Activated CD4-positive, alpha-beta T cell treated with anti-CD3 and anti-CD28 coated beads, Interleukin-2, amount 50 U/mL, for 1 hour (primary cell): ENCODE results near the gene KDM2B.

Experiments used
- DNase-seq: peaks from one replicate; pipeline ENCODE4 v3.0.0-alpha.2; 2020

KDM2B gene

DNA sequence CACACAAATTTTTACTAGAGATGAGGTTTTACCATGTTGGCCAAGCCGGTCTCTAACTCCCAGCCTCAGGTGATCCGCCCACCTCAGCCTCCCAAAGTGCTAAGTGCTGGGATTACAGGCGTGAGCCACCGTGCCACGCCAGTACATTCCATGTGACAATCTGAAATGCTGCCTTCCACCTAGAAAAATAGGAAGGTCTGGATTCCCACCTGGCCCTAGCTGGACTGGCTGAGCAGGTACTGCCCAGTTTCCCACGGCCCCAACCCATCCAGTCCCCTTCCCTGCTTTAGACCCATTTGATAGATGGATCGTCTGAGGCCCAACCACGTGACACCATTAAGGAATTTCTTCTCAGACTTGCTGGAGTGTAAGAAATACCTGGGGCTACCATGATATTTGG, 55.4 kb downstream of the KDM2B start:
- no peak for DNase-seq

DNA sequence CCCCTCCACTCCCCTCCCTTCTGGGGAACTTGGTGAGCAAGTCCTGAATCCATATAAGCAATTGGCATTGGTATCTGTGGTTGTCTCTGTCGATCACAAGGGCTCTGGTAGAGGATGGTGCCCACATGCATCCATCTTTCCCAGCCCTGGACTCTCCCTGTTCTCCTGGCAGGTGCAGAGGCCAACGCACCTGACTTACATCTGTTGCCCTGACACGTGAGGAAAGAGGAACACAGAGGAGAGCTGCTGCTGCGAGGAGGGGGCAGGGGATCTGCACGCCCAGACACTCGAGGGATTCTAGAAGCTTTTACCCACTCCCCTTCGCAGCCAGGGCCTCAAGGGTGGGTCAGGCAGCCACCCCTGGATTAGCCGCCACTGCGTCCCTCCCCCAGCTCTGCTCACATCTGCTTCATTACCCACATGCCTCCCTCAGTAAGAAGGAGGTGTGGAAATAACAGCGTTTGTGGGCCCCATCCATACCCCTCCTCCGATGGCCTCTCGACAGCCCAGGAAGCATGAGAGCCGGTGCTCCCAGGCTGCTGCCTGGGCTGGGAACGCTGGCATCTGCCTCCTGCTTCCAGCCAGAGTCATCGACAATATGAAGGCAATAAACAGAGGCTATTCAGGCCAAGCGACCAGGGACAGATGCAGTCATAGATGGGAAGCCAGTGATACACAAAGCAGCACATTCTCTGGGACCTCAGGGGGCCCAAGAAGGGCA, 56.5 kb downstream of the KDM2B start:
- DNase-seq: no peak

DNA sequence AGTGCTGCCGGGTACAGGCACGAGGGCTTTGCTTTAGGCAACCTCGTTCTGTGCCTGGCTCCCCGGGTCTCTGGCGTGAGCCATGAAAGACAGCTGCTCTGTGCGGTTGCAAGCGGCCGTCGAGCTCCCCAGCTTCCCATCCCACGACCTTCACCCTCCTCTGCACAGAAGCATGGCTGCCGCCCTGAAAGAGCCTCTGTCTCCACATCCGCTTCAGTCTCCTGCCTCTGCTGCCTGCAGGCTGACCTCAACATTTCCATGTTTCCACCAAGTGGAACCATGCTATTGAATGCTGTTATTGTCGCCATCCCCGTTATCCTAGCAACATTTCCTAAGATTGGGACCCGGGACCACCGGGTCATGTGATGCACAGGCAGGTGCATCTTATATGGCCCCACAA, 57.1 kb downstream of the KDM2B start:
- DNase-seq: no peak

DNA sequence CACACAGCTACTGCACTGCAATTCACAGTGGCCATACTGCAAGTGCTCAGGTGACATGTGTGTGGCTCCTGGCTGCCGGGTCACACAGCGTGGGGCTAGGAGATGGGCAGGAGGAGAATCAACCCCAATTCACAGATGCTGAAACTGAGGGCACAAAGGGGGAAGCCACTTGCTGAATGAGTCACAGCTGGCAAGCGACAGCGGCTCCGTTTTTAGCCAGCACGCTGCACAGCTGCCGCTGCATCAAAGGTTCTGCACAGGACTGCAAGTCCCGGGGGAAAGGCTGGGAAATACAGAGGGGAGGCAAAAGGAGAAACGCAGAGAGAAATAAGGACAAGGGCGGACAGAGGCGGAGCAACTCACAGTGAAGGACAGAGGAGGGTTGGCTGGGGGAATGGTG, 57.9 kb downstream of the KDM2B start:
- DNase-seq: no peak

DNA sequence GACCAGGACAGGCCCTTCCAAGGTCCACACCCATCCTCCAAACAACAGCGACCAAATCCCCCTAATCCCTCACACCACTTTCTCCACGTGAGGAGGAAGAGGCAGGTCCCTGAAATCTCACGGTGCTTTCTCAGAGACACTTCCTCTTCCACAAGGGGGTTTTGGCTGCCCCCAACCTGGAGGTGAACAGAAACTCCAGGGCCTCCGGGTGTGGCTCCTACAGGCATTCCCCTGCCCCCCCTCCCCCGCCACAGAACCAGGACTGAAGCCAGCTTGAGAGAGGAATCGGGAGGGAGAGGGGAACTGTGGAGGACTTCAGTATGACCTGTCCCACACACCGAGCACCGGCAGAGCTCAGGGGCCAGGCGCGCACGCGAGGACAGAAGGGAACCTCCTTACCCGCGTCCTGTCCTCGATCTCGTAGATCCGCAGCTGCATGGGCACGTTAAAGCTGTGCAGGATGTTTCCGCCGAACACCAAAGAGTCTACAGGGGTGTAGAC, 60.2 kb downstream of the KDM2B start:
- DNase-seq: no peak

DNA sequence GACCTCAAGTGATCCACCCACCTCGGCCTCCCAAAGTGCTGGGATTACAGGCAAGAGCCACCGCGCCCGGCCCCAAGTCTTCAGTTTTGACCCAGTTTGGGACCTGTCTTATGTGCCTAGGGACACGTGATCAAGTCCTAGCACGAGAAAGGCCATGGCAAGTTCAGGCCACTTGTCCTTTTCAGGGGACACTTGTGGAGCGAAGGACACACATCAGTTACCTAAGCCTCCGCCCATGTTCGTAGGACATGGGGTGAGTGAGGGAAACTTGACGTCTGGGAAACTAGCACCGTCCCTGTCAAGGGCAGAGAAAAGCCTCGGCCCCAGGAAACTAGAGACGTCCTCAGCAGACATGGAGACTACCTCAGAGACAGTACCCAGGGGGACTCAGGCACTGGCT, 60.7 kb downstream of the KDM2B start:
- DNase-seq: no peak

DNA sequence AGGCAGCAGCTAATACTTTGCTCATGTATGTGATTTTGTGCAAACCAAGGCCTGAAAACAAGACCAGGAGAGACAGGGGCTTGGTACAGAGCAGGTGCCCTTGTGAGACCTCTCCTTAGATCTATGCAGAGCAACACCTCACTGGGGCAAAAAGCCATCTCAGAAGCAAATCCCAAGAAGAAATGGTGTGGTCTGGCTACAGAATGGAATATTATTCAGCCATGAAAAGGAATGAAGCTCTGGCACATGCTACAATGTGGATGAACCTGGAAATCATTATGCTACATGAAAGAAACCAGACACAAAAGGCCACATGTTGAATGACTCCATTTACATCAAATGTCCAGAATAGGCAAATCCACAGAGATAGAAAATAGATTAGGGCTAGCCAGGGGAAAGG, 61.6 kb downstream of the KDM2B start:
- no peak for DNase-seq

DNA sequence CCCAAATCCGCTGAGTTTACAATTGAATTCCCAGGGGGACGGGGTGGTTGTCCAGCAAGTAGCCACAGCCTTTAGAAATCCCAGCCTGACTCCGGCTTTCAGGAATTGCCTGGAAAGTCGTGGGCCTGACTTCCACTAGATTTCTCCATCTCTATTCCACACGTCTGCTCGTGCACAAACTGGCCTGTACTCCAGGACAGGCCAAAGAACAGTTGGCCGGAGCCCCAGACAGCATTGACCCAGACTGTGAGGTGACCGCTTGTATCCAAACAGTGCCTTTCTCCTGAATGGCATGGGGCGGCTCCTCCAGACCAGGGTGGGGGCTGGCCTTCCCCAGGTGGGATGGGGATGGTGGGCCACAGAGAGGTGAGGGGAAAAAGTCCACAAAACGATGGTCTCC, 62.2 kb downstream of the KDM2B start:
- DNase-seq: no peak

DNA sequence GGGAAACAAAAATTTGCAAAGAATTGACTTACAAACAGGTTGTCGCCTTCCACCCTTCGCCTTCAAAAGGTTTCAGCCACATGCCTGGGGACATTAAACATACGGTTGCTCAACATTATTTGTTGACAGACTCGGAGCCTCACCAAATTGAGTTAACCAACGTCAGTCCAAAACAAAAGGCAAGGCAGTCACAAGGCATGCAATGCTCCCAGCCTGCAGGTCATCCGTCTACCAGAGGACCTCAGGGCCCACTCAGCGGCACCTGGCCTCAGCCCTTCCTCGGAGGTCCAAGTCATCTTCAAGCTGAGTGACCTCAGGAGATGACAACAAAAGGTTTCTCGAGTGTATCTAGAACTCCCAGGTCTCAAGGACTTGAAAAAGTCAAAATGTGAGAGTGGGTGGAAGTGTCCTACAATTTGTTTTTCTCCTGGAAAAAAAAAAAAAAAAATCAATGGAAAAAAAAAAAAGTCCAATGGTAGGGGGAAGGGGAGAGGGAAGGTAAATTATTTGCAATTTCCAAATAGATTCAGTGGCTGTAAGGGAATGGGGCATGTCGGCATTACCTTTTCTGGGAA, 64.3 kb downstream of the KDM2B start:
- no peak for DNase-seq

DNA sequence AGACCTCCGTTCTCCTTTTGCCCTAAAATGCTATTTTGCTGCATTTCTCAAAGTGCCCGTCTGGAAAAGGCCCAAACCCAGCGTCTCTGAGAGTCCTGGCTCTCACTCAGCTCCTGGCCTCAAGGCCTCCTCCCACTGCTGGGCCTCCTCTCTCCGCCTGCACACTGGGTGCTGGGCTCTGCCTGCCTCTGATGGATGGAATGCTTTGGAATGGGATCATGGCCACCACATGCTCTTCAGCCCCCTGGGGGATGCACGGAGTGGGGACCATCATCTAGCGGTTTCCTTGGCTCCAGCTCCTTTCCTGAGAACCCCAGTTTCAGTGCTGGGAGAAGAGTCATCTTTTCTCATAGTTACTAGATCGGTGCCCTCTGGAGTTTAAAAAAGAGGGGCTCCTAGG, 65.2 kb downstream of the KDM2B start:
- no peak for DNase-seq

DNA sequence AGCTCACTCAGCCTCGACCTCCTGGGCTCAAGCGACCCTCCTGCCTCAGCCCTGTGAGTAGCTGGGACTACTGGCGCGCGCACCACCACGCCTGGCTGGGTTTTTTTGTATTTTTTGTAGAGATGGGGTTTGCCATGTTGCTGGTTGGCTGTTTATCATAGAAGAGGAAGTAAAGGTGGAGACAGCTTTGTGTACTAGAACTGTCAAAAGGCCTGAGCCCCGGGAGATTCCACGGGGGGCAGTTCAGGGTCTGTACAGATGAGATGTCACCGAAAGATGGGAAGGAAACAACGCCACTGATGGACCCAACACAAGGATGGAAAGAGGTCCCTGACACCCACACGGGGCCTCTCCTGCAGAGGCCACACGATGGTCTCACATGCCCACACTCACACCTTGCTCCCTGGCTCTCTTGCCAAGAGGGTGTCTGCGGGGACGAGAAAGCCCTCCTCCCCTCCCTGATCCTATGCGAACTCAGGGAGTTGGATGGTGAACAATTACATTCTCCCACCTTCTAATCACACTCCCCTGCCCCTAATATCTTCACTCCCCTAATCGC, 66.6 kb downstream of the KDM2B start:
- DNase-seq: no peak

DNA sequence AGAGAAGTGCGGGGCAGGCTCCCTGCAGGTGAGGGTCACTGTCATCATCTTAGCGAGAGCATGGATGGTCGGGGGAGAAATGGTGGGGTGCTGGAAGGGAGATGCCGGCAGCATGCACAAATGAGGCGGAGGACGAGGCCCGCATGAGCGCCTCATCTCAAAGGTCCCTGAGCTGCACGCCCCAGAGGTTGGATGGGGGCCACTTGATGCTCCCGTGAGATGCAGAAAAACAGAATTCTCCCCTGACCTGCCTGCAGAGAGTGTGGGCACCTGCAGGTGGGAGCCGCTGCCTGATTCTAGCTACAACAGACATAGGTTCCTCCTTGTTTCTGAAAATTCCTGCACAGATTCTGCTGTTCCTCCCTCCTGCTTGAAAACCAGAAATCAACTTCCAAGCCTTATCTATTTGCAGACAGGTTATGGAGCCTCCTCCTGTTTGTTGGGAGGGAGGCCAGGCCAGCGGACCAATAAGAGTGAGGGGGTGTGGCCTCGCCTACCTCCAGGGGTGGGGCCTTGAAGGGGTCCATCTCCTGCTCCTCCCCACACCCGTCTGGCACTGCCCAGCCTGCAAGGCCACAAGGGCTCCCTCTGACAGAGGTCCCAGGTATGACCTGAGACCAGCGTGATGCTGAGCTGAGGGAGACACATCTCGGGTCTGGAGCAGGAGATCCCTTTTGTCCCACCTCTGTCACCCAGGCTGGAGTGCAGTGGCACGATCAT, 67.2 kb downstream of the KDM2B start:
- DNase-seq: no peak

DNA sequence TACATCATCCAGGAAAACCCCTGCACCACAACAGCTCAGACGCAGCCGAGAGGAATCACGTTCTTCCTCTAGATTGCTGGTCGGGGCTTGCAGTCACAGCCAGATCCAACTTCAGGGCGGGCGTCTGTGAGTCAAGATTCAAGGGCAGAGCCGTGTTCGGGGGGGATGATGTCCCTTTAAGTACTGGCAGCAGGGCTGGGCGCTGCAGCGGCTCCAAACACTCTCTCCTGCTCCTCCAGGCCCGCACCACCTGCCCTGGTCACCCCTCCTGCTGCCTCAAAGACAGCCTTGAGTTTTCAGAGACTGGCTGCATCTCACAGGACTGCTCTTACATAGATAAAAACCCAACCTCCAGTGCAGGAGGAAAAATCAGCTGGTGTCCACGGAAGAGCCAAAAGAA, 68.3 kb downstream of the KDM2B start:
- DNase-seq: no peak

DNA sequence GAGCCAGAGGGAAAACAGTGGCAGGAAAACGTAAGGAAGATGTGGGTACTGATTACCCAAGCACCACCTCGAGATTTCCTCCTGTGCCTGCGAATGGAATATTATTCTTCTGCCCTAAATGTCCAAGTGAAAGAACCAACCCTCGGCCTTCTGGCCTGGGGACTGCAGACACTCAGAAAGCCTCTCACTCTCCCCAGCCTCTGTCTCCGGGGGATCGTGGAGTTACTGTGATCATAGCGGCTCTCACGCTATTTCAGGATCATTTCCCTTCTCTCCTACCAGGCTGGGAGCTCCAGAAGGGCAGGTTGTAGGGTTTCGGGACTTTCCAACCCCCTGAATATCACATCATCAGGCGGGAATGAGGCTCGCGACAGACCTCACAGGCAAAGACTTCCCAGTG, 68.9 kb downstream of the KDM2B start:
- no peak for DNase-seq

DNA sequence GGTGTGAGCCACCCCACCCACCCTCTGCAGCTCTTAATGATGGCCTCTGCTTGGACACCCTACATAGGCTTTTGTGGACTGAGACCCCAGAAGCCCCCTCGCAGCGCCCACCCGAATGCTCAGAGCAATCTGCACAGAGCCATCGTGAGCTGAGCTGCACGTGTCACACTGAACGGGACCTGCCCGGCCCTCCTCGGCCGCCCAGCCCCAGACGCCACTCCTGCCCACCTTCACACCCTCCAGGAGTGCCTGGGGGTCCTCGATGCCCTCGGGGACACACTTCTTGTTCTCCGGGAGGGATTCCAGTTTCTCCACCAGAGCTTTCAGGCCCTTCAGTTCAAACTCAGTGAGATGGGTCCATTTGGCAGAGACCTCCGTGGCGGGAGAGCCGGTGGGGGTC, 71.5 kb downstream of the KDM2B start:
- DNase-seq: no peak

DNA sequence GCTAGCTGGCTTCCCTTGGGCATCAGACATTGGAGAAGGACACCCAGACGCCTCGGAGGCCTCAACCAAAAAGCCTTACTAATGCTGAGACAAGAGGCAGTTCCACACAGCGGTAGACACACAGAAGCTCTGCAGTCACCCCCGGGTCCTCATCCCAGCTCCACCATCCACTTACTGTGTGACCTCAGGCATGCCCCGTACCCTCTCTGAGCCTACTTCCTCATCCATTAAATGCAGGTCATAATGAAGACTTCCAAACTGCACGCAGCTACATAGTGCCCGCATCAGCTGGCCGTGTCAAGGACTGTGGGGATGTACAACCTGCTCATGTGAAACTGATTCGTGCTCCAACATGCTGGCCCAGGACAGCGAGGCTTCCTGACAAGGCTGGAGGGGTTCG, 72.3 kb downstream of the KDM2B start:
- DNase-seq: no peak

DNA sequence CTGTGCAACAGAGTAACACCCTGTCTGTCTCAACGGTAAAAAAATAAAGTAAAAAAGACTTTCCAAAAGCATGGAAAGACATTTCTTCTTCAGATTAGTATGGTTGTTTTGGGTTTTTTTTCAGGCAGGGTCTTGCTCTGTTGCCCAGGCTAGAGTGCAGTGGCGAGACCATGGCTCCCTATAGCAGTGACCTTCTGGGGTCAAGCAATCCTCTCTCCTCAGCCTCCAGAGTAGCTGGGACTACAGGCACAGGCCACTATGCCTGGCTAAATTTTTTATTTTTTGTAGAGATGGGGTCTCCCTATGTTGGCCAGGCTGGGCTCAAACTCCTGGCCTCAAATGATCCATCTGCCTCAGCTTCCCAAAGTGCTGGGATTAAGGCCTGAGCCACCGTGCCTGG, 72.8 kb downstream of the KDM2B start:
- no peak for DNase-seq

DNA sequence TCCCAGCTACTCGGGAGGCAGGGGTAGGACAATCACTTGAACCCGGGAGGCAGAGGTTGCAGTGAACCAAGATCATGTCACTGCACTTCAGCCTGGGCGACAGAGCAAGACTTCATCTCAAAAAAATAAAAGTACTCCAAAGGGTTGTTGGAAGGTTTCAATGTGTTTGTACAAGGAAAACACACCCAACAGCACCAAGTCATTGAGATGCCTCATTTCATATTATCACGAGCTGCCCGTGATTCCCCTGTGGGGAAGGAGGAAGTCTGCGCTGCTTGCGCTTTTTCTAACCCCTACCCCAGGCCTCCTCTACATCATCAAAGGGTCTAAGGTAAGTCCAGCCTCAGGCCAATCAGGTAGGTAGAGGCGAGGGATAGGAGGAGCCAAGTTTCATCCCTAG, 73.6 kb downstream of the KDM2B start:
- no peak for DNase-seq

DNA sequence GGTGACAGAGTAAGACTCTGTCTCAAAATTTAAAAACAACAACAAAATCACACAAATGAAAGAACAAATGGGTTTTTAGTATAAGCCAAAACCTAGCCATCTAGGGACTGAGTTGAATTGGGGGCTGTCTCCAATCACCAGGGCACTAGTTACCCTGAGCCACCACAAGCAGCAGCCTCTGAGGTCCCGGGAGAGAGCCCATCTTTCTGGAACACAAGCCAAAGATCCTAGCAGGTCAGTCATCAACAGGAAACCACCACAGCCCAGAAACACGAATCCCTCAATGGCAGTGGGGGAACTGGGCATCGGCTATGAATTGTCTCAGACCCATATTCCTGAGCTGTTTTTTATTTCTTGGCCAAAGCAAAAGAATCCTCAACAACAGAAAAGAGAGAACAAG, 75.3 kb downstream of the KDM2B start:
- no peak for DNase-seq

DNA sequence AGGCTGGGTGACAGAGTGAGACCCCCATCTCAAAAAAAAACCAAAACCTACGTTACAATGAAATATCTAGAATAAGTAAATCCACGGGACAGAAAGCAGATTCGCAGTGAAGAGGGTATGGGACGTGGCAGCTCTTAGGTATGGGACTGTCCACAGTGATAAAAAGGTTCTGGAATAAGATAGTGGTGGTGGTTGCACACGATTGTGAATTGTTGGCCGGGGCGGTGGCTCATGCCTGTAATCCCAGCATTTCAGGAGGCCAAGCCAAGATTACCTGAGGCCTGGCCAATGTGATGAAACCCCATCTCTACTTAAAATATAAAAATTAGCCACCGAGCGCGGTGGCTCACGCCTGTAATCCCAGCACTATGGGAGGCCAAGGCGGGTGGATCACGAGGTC, 76.3 kb downstream of the KDM2B start:
- DNase-seq: no peak

DNA sequence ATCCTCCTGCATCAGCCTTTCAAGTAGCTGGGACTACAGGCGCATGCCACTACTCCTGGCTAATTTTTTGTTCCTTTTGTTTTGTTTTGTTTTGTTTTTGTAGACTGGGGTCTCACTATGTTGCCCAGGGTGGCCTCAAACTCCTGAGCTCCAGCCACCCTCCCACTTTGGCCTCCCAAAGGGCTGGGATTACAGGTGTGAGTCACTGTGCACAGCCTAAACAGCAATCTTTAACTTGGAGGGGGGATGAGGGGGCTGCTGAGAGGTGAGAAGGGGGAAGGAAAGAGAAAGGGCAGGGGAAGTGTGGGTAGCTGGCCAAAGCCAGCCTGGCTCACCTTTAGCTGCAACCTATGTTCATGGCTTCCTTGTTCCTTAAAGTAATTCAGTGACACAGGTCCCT, 77.4 kb downstream of the KDM2B start:
- no peak for DNase-seq

DNA sequence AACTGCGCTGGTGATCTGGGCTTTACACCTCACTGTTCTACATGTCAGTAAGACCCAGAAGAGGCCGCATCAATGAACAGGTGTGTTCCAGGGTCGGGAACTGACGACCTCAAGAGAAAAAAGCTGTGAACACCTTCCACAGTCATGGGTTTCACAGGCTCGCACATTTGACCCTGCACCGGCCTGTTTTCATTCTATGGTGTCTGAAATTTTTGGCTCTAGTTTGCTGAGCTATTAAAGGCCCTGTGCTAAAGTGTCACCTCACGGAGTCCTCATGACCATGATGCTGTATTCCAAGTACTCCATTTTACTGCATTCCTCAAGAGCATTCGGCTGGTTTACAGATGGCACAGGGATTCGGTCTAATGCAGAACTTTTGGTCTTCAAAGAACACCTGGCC, 78.9 kb downstream of the KDM2B start:
- no peak for DNase-seq

DNA sequence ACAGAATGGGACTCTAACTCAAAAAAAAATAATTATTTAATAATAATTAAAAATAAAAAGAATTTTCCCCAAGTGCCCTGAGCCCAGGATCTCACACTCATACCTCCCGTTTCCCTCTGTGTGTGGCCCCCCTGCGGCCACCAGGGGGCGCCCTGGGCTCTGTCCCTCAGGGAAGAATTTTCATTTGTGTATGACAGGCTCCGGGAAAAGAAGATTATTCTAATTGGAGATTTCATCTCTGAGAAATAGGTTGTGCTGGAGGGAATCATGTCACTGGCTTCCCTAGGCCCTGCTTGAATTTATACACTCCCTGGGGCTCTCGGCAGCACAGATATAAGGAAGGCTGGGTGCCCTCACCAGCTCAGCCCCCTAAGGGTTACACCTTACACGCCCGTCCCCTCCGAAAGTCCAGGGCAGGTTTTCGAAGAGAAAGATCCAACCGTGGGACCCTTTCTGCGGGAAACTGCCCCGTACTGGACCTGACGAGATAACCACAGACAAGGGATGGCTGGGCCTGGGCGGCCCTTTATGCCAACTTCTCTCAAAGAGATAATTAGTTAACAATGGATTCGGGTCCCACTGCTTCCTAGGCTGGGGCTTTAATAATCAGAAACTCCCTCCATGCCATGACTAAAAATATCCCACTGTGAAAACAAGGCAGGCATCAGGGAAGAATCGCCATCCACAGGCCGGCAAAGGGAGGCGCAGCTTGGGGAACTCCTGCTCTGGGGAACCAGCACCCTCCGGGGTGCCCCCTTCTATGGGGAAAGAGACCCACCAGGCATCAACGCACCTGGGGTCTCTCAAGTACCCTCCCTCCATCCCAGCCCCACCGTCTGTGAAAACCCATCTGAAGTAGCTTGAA, 80.7 kb downstream of the KDM2B start:
- peak; percentile 76 for DNase-seq
